GM13977 (cell line): ENCODE data around the gene GCHFR.

Source experiments
- DNase-seq: peaks from one replicate; pipeline ENCODE4 v3.0.0; 2012; ENCODE audit warnings: low spot score
- CTCF ChIP-seq: IDR thresholded peaks from 2 replicates; pipeline ENCODE4 v1.5.1; 2012; ENCODE audit warnings: mild to moderate bottlenecking, control low read depth; ENCODE audit not compliant: insufficient read depth; ENCODE audit errors: extremely low read depth, missing control alignments
- in situ Hi-C: fragments of 300-500 bp; cut with MboI; formaldehyde crosslinking; loops from one replicate; pipeline ENCODE4 v1.12.0; 2022; ENCODE audit warnings: low sequenced_read_pairs, low pct_unique_long_range_greater_than_20kb, mixed read lengths, inconsistent platforms; ENCODE audit not compliant: unreplicated experiment

GCHFR gene

GRCh38 chr15:40723919-40724318 lies 39.9 kb upstream of the GCHFR start:
- no peak for TF ChIP-seq CTCF
- DNase-seq = no peak
- in situ Hi-C loops = no loop called here

DNA sequence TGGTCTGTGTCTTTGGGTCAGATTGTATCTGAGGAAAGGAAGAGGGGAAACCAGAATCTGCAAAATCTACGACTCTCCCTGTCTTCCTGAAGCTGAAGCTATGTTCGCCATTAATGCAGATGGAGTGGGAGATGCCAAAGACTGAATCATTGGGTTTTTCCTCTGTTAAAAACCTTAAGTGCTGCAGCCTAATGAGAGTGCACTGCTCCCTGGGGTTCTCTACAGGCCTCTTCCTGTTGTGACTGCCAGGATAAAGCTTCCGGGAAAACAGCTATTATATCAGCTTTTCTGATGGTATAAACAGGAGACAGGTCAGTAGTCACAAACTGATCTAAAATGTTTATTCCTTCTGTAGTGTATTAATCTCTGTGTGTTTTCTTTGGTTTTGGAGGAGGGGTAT lies 32.8 kb upstream of the GCHFR start:
- TF ChIP-seq CTCF = no peak
- no peak for DNase-seq
- in situ Hi-C loops = no loop called here

- DNase-seq = no peak
- TF ChIP-seq CTCF = no peak
- in situ Hi-C loops = no loop called here
These were observed 27.3 kb upstream of the GCHFR start for GRCh38 chr15:40736575-40736974.

DNA sequence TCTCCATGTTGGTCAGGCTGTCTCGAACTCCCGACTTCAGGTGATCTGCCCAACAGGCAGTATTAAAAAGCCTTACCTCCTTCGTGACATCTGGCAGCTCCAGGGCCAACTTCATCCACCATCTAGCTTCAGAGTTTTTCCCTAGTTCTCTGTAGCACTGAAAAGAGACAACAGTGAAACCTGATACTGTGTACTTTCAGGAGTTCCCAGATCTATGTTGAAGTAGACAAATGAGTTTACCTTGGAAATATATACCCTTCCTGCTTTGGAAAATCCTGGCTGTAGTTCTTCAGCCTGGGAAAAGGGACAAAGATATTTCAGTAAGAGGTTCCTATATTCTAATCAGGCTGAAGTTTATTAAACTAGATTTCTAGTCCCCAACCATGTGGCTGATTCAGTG lies 26.8 kb upstream of the GCHFR start:
- DNase-seq = no peak
- TF ChIP-seq CTCF = no peak
- in situ Hi-C loops = no loop called here

GRCh38 chr15:40739047-40739446 lies 24.8 kb upstream of the GCHFR start:
- in situ Hi-C loops = no loop called here
- TF ChIP-seq CTCF = no peak
- DNase-seq = no peak

DNA sequence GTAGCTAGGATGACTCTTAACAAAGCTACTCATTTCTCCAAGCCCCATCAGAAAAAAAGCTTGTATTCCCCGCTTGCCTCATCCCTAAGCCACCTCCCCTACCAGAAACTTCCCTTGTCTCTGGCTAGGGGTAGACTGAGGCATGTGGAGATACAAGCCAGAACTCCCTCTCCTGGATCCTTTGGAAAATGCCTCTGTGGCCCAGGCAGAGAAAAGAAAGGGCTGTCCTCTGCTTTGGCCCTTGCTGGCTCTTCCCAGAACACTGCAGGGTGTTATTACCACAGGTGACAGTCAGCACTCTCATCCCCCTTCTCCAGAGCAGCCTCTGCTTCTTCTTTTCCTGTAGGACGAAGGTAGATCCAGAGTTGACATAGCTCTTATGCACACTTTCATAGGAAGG lies 24.0 kb upstream of the GCHFR start:
- in situ Hi-C loops = no loop called here
- no peak for DNase-seq
- TF ChIP-seq CTCF = no peak

- TF ChIP-seq CTCF = no peak
- in situ Hi-C loops = no loop called here
- no peak for DNase-seq
These were observed 20.4 kb upstream of the GCHFR start for GRCh38 chr15:40743485-40743901.
